Stomach (tissue), 4 donors: ENCODE data around the gene TSC1.

ENCODE experiments used
- CTCF ChIP-seq, 7 experiments: fragments of 450-650 bp in 4 of 7; fragments of 200-600 bp in 3 of 7; sonication (generic) in 3 of 7; IDR thresholded peaks; one replicate each; pipeline ENCODE4 v1.5.1; 2016 to 2019; ENCODE audit warnings: antibody characterized with exemption in 7 of 7, control low read depth in 2 of 7, mild to moderate bottlenecking in 1 of 7
- EP300 ChIP-seq: sonication (generic); formaldehyde crosslinking; IDR thresholded peaks from one replicate; pipeline ENCODE4 v1.6.1; 2017; ENCODE audit warnings: antibody characterized with exemption
- POLR2A ChIP-seq, 4 donors: fragments of 450-650 bp; IDR thresholded peaks; one replicate each; pipeline ENCODE4 v1.6.1; 2016; ENCODE audit warnings: antibody characterized with exemption in 4 of 4, control low read depth in 2 of 4, mild to moderate bottlenecking in 1 of 4, moderate library complexity in 1 of 4
- POLR2AphosphoS5 ChIP-seq, 3 donors: sonication (generic); formaldehyde crosslinking; IDR thresholded peaks; one replicate each; pipeline ENCODE4 v1.6.1; 2016; ENCODE audit warnings: antibody characterized with exemption in 3 of 3

DNA sequence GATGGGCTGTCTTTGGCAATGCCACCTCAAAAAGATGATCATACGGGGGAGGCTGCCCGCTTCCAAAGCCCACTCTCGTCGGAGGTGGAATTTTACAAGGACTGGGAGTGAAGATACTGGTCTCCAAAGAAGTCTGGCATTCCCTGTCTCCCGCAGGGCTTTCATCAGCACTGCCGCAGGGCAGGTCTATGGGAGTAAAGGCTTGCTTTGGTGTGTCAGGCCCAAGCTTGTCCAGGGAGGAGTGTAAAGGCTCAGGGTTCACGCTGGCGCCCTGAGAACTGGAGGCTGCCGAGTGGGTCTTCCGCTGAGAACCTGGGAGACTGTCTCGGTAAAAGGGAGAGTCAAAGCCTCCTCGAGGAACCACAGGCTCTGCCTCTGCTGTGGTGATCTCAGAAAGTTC, 38.7 kb downstream of the TSC1 start:
- TF ChIP-seq CTCF (IDR thresholded peaks at IDR 0.05) (no peak), POLR2A (IDR thresholded peaks at IDR 0.05) (no peak), POLR2AphosphoS5 (IDR thresholded peaks at IDR 0.05) (no peak), EP300 (no peak)
